Upper lobe of right lung (tissue), 1 donor: ENCODE data around the gene UST. TPM values are rescaled to one million over a fixed set of nuclear protein-coding genes. Genes with fewer than 3 reads are reported as not detected.
"Not testable (repeated sequence)": the region's sequence is repeated elsewhere in the genome, so short reads cannot be mapped to it uniquely, and the experiment has no call there.

ENCODE experiments used
- ATAC-seq: fragments of 200-7000 bp; cut with Tn5 transposase; one replicate; pipeline ENCODE4 v1.9.1; 2020; ENCODE audit warnings: mild to moderate bottlenecking, moderate library complexity
- DNase-seq: peaks from one replicate; pipeline ENCODE4 v3.0.0-alpha.2; 2020
- H3K27ac ChIP-seq: fragments of 200-600 bp; one replicate; pipeline ENCODE4 v1.8.0; 2022
- H3K27me3 ChIP-seq: fragments of 200-600 bp; one replicate; pipeline ENCODE4 v1.8.0; 2022; ENCODE audit warnings: mild to moderate bottlenecking
- H3K36me3 ChIP-seq: fragments of 200-600 bp; one replicate; pipeline ENCODE4 v1.8.0; 2022
- H3K4me1 ChIP-seq: fragments of 200-600 bp; one replicate; pipeline ENCODE4 v1.8.0; 2022
- H3K4me3 ChIP-seq: fragments of 200-600 bp; one replicate; pipeline ENCODE4 v1.8.0; 2022; ENCODE audit warnings: mild to moderate bottlenecking
- H3K9me3 ChIP-seq: fragments of 200-600 bp; one replicate; pipeline ENCODE4 v1.8.0; 2022
- intact Hi-C: fragments of 100-400 bp; cut with DNase I; formaldehyde crosslinking; loops from one replicate; pipeline ENCODE4 v1.11.0; 2022
- total RNA-seq: library from RNA; stranded (reverse); fragmentation: NEBNext Ultra II Directional; extraction: Animal tissue kit (Norgen Biotek cat#: 25700); gene quantifications from one replicate; pipeline ENCODE4 v1.2.1, GENCODE V29; 2021
- TF ChIP-seq, protein P1 (sequence below): fragments of 200-600 bp; IDR thresholded peaks from one replicate; pipeline ENCODE4 v1.8.0; 2022; ENCODE audit warnings: antibody characterized with exemption
- donor health status: DM: no; HTN: yes; CAD: no; lungs with severe emphysema.

UST gene
- total RNA-seq, 1 donor from 2014 or later, result 11.8 TPM

DNA sequence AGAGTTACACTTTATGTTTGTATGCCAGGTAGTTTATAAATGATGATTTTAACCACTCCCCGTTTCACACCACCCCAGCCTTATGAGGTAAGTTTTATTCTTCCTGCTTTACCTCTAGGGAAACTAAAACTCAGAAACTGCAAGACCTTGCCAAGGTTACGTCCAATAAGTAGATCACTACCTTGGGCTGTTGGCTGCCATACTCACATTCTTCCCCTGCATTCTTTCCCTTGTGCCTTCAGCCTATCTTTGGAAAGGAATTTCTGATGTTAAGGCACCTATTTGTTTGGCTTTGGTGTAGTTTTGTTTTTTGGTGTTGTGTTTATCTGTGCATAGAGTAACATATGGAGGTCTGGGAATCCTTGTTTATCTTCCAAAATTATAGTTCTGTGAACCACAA is 122.1 kb downstream of the UST start:
- ATAC-seq (no peak), DNase-seq (no peak)
- intact Hi-C loops, result no loop called here
- no peaks in the 10 kb centered on the region for H3K9me3 ChIP-seq
- no peak overlapping the region for H3K27ac ChIP-seq
- no peaks in the 10 kb centered on the region for H3K4me1 ChIP-seq
- H3K36me3 ChIP-seq, result no peaks in the 10 kb centered on the region
- no peak overlapping the region for H3K4me3 ChIP-seq
- H3K27me3 ChIP-seq, result no peaks in the 10 kb centered on the region
- TF ChIP-seq, protein P1, sequence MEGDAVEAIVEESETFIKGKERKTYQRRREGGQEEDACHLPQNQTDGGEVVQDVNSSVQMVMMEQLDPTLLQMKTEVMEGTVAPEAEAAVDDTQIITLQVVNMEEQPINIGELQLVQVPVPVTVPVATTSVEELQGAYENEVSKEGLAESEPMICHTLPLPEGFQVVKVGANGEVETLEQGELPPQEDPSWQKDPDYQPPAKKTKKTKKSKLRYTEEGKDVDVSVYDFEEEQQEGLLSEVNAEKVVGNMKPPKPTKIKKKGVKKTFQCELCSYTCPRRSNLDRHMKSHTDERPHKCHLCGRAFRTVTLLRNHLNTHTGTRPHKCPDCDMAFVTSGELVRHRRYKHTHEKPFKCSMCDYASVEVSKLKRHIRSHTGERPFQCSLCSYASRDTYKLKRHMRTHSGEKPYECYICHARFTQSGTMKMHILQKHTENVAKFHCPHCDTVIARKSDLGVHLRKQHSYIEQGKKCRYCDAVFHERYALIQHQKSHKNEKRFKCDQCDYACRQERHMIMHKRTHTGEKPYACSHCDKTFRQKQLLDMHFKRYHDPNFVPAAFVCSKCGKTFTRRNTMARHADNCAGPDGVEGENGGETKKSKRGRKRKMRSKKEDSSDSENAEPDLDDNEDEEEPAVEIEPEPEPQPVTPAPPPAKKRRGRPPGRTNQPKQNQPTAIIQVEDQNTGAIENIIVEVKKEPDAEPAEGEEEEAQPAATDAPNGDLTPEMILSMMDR, result no peak

DNA sequence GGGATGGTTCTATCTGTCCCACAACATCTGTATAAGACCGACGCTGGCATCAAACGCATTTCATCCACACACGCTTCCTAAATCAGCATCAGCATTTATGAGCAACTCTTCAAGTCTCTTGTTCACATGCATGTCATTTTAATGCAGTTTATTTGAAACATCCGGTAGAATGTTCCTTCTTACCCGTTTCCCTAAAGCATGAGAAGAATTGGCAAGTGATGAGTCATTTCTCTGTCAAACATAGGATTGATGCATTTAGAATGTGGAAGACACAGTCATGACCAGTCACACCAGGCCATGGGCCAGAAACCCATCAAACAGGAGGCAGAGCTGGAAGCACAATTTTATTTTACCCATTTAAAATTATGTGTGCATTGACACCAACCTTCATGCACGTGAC is 122.8 kb downstream of the UST start:
- ATAC-seq, result no peak
- Histone ChIP-seq H3K27ac (no peak overlapping the region), H3K4me1 (no peaks in the 10 kb centered on the region), H3K9me3 (no peaks in the 10 kb centered on the region), H3K36me3 (no peaks in the 10 kb centered on the region), H3K4me3 (no peak overlapping the region), H3K27me3 (no peaks in the 10 kb centered on the region)
- intact Hi-C loops, result no loop called here
- TF ChIP-seq, protein P1, result no peak
- DNase-seq, result no peak

DNA sequence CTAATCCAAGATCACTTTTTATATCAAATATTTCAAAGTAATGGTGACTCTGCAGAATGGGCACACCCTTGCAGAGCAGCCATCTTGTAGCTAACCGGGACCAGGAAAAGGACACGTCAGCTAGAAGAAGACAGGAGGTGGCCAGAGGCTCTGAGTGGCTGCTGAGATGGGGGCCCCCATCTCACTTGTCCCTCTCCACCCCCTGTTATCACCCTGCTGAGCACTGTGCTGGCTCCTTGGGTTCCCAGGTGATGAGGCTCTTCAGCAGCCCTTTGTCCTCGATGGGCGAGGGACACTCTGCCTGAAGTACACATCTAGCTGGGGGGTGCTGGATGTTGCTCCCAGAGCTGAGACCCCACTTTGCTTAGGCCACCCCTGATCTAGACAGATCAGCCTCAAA is 126.3 kb downstream of the UST start:
- Histone ChIP-seq H3K27me3 (no peaks in the 10 kb centered on the region), H3K27ac (no peak overlapping the region), H3K4me1 (no peaks in the 10 kb centered on the region), H3K9me3 (no peaks in the 10 kb centered on the region), H3K36me3 (no peaks in the 10 kb centered on the region), H3K4me3 (no peak overlapping the region)
- TF ChIP-seq, protein P1, result no peak
- ATAC-seq, result peak; percentile 22
- intact Hi-C loops, result no loop called here
- no peak for DNase-seq

DNA sequence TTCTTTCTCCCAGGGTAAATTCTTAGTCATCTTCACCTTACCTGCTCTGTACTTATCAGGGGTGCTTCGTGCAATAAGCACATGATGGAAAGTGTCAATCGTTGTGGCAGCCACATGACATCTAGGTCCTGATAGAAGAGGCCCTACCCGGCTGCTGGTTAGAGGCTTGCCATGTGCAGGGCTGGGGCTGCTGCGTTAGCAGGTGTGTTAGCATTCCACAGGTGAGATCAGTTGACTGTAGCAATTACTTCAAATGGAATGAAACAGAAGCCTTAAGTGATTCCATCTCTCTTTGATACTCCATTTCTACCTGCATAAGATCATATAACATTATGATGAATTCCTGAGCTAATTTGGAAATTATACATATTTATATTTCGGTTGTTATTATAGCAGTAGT is 127.0 kb downstream of the UST start:
- H3K4me1 ChIP-seq, result no peaks in the 10 kb centered on the region
- H3K27ac ChIP-seq, result no peak overlapping the region
- TF ChIP-seq, protein P1, result no peak
- DNase-seq (no peak), ATAC-seq (no peak)
- H3K27me3 ChIP-seq, result no peaks in the 10 kb centered on the region
- H3K9me3 ChIP-seq, result no peaks in the 10 kb centered on the region
- intact Hi-C loops, result no loop called here
- H3K4me3 ChIP-seq, result no peak overlapping the region
- H3K36me3 ChIP-seq, result no peaks in the 10 kb centered on the region

GRCh38 chr6:148874698-148875293 is 128.0 kb downstream of the UST start:
- Histone ChIP-seq H3K4me3 (no peak overlapping the region), H3K9me3 (no peaks in the 10 kb centered on the region), H3K36me3 (no peaks in the 10 kb centered on the region), H3K27ac (no peak overlapping the region), H3K27me3 (no peaks in the 10 kb centered on the region), H3K4me1 (no peaks in the 10 kb centered on the region)
- TF ChIP-seq, protein P1, result no peak
- ATAC-seq, result no peak
- no peak for DNase-seq
- intact Hi-C loops, result no loop called here

- Histone ChIP-seq H3K4me1 (no peaks in the 10 kb centered on the region), H3K9me3 (no peaks in the 10 kb centered on the region), H3K36me3 (no peaks in the 10 kb centered on the region), H3K27ac (no peak overlapping the region), H3K27me3 (no peaks in the 10 kb centered on the region), H3K4me3 (no peak overlapping the region)
- intact Hi-C loops, result no loop called here
- TF ChIP-seq, protein P1, result no peak
- DNase-seq, result no peak
- ATAC-seq, result no peak
Observed at GRCh38 chr6:148878683-148879082, 131.9 kb downstream of the UST start.

DNA sequence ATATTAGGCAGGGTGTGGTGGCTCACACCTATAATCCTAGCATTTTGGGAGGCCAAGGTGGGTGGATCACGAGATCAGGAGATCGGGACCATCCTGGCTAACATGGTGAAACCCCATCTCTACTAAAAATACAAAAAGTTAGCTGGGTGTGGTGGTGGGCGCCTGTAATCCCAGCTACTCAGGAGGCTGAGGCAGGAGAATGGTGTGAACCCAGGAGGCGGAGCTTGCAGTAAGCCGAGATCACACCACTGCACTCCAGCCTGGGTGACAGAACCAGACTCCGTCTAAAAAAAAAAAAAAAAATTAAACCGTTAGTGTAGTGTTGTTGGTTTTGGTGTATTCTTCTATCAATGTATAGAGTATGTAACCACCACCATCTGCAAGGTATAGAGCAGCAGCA is 133.9 kb downstream of the UST start:
- intact Hi-C loops, H3K27me3 ChIP-seq, DNase-seq, ATAC-seq, H3K4me1 ChIP-seq, H3K36me3 ChIP-seq, H3K4me3 ChIP-seq, H3K27ac ChIP-seq, H3K9me3 ChIP-seq: not testable (repeated sequence)
